ENCODE data around the gene WFDC10A. TPM values are rescaled to one million over a fixed set of nuclear protein-coding genes. Genes with fewer than 3 reads are reported as not detected.
"Not testable (repeated sequence)": the region's sequence is repeated elsewhere in the genome, so short reads cannot be mapped to it uniquely, and the experiment has no call there.

WFDC10A gene
- total RNA-seq, 1 experiment from 2014 or later: not detected

GRCh38 chr20:45639687-45640086 lies 10.1 kb downstream of the WFDC10A start:
- CTCF ChIA-PET: interaction anchor here (0.8 kb wide), 1 partner anchor 10 kb away, joined by 3 read pairs; the partner anchor contains the start of gene WFDC10A
- POLR2A ChIA-PET: no interaction called here
- Mint-ChIP-seq H3K4me1 (no peaks in the 10 kb centered on the region), H3K4me3 (no peak overlapping the region), H3K27ac (no peak overlapping the region), H3K36me3 (peaks cover 1% of the 10 kb centered on the region; the same call in 1 of the 2 replicates), H3K9me3 (peaks cover 12% of the 10 kb centered on the region), H3K27me3 (ENCODE audit: low read depth) (no peaks in the 10 kb centered on the region)
- TF ChIP-seq ATF3 (CRISPR knock-in tag; conservative IDR thresholded peaks at IDR 0.05): no peak
- no peak for TF ChIP-seq IRF2 (CRISPR knock-in tag; IDR thresholded peaks at IDR 0.05; ENCODE audit: borderline replicate concordance, low read depth)
- no peak for TF ChIP-seq E2F1 (CRISPR knock-in tag; IDR thresholded peaks at IDR 0.05)
- TF ChIP-seq GTF2I (CRISPR knock-in tag; conservative IDR thresholded peaks at IDR 0.05): no peak
- TF ChIP-seq ZNF263 (CRISPR knock-in tag; IDR thresholded peaks at IDR 0.05; ENCODE audit: low read depth): no peak
- TF ChIP-seq ZNF532 (CRISPR knock-in tag; IDR thresholded peaks at IDR 0.05; ENCODE audit: borderline replicate concordance): no peak
- no peak for TF ChIP-seq NR1H2 (CRISPR knock-in tag; IDR thresholded peaks at IDR 0.05)
- no peak for TF ChIP-seq ZNF121 (CRISPR knock-in tag; IDR thresholded peaks at IDR 0.05)
- no peak for TF ChIP-seq ZNF416 (CRISPR knock-in tag; IDR thresholded peaks at IDR 0.05)
- TF ChIP-seq NFYB (CRISPR knock-in tag; conservative IDR thresholded peaks at IDR 0.05; ENCODE audit: low read depth): no peak
- no peak for TF ChIP-seq HMGXB4 (CRISPR knock-in tag; IDR thresholded peaks at IDR 0.05)
- no peak for ATAC-seq
- DNase-seq (ENCODE audit: low spot score): no peak

GRCh38 chr20:45641076-45641475 lies 11.5 kb downstream of the WFDC10A start:
- H3K36me3 Mint-ChIP-seq; CTCF ChIA-PET; H3K4me1 Mint-ChIP-seq; H3K4me3 Mint-ChIP-seq; POLR2A ChIA-PET; H3K27ac Mint-ChIP-seq; ATAC-seq; H3K27me3 Mint-ChIP-seq (ENCODE audit: low read depth); DNase-seq (ENCODE audit: low spot score): not testable (repeated sequence)
- peaks cover 13% of the 10 kb centered on the region for H3K9me3 Mint-ChIP-seq

GRCh38 chr20:45645869-45646268 lies 16.3 kb downstream of the WFDC10A start:
- Mint-ChIP-seq H3K4me1 (peaks cover 10% of the 10 kb centered on the region), H3K36me3 (peaks cover 17% of the 10 kb centered on the region), H3K9me3 (peaks cover 18% of the 10 kb centered on the region)
- ATAC-seq; H3K4me3 Mint-ChIP-seq; H3K27me3 Mint-ChIP-seq (ENCODE audit: low read depth); H3K27ac Mint-ChIP-seq; POLR2A ChIA-PET; DNase-seq (ENCODE audit: low spot score); CTCF ChIA-PET: not testable (repeated sequence)

GRCh38 chr20:45646875-45647274 lies 17.3 kb downstream of the WFDC10A start:
- ATAC-seq (no peak), DNase-seq (ENCODE audit: low spot score) (no peak)
- no peak overlapping the region for H3K4me3 Mint-ChIP-seq
- CTCF ChIA-PET: no interaction called here
- POLR2A ChIA-PET: no interaction called here
- peaks cover 26% of the 10 kb centered on the region for H3K9me3 Mint-ChIP-seq
- H3K27ac Mint-ChIP-seq: no peak overlapping the region
- peaks cover 10% of the 10 kb centered on the region for H3K4me1 Mint-ChIP-seq
- H3K36me3 Mint-ChIP-seq: peaks cover 27% of the 10 kb centered on the region
- H3K27me3 Mint-ChIP-seq (ENCODE audit: low read depth): no peaks in the 10 kb centered on the region
- TF ChIP-seq PRDM15 (CRISPR knock-in tag; IDR thresholded peaks at IDR 0.05): no peak
- no peak for TF ChIP-seq SP1 (CRISPR knock-in tag; conservative IDR thresholded peaks at IDR 0.05)
- TF ChIP-seq SOX15 (CRISPR knock-in tag; IDR thresholded peaks at IDR 0.05): no peak
- no peak for TF ChIP-seq ZBTB43 (CRISPR knock-in tag; IDR thresholded peaks at IDR 0.05)
- TF ChIP-seq CDX4 (CRISPR knock-in tag; IDR thresholded peaks at IDR 0.05; ENCODE audit: borderline replicate concordance): no peak

Measured in WTC11 (cell line).